ENCODE measurements around the gene TSPYL1. TPM values are rescaled to one million over a fixed set of nuclear protein-coding genes. Genes with fewer than 3 reads are reported as not detected.

Gene TSPYL1
- total and polyA plus RNA-seq, 2 experiments from 2014 or later: 24.9 to 66.1 TPM

DNA sequence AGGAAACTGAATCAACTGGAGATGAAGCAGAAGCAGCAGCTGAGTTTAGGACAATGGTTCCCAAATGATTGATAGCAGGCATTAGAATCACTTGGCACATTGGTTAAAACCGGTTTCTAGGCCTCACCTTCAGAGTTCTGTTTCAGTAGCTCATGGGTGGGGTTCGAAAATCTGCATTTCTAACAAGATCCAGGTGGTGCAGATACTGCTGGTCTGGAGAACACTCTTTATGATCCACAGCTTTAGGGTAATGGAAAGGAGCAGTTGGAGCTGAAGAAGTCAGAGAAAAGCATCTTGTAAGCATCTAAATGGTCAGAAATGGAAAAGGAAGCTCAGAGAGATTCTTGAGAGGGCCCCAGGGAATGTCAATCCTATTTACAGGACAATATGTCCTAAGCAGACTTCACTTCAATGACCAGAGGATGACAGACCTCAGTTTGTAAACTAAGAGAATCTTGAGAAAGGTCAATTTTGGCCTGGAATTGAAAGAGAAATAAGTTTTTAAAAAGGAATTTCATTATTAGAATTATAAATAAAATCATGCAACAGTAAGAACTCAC lies 8.5 kb downstream of the TSPYL1 start:
- H3K79me2 ChIP-seq (replicated peaks; ENCODE audit: insufficient read depth): peaks cover 20% of the 10 kb centered on the region
- H3F3A ChIP-seq (replicated peaks; ENCODE audit: low read depth): no peaks in the 10 kb centered on the region
- peak; percentile 52 for DNase-seq (ENCODE audit: low spot score)
- H3K4me2 ChIP-seq: peak overlapping the region; percentile 44
- Mint-ChIP-seq H3K9me3 (no peaks in the 10 kb centered on the region), H3K27me3 (ENCODE audit: insufficient read depth, low read depth, poor library complexity) (peaks cover 2% of the 10 kb centered on the region), H3K36me3 (ENCODE audit: low read depth) (peaks cover 9% of the 10 kb centered on the region; the same call in 2 of the 3 replicates), H3K4me1 (peaks cover 41% of the 10 kb centered on the region), H3K4me3 (peak overlapping the region; percentile 42), H3K27ac (peak overlapping the region; percentile 75)
- no peaks in the 10 kb centered on the region for H3K9me2 ChIP-seq (ENCODE audit: insufficient read depth)
- H3K27ac ChIP-seq (ENCODE audit: low read depth): peak overlapping the region; percentile 35; the same call in 1 of the 2 replicates
- peak; percentile 73 for ATAC-seq
- H2AFZ ChIP-seq: no peak overlapping the region
- H4K20me1 ChIP-seq (replicated peaks; ENCODE audit: insufficient read depth): no peaks in the 10 kb centered on the region; the same call in 1 of the 2 replicates
- TF ChIP-seq ZNF331 (CRISPR knock-in tag; IDR thresholded peaks at IDR 0.05; ENCODE audit: low read depth) (no peak), ZNF462 (CRISPR knock-in tag; IDR thresholded peaks at IDR 0.05) (peak; percentile 74; the same call in 1 of the 2 replicates)
- peak overlapping the region; percentile 12 for H3K4me3 ChIP-seq
- H3K27me3 ChIP-seq (ENCODE audit: insufficient read depth): no peaks in the 10 kb centered on the region
- peaks cover 34% of the 10 kb centered on the region for H3K4me1 ChIP-seq (ENCODE audit: insufficient read depth)
- no peaks in the 10 kb centered on the region for H3K36me3 ChIP-seq (ENCODE audit: insufficient read depth)

DNA sequence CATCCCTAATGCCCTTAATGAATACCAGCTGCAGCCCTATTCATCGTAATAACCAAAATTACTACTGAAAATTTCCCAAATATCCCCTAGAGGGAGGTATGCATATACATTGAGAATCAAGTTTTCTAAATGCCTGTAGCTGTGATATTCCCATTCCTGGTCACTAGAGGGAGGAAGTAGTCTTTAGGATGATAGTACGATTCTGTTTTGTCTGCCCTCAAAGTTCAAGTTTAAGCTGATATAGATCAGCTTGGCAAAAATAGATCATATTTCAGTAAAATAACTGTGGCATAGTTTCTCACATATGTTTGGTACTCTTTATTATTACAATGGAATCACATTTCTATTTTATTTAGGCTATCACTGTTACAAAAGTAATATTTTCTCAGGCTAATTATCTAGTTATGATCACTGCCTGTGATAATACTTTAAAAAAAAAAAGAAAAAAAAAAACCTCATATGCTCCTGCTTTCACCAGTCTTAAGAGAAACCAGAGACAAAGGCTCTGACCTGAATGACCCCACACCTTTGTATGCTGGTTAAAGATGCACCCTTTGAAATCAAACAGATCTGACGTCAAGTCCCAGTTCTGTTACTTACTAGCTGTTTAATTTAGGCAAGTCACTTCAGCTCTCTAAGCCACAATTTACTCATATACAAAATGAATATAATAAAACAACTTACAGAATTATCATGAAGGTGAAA lies 11.0 kb downstream of the TSPYL1 start:
- Mint-ChIP-seq H3K27me3 (ENCODE audit: insufficient read depth, low read depth, poor library complexity) (no peaks in the 10 kb centered on the region), H3K4me1 (peaks cover 35% of the 10 kb centered on the region), H3K36me3 (ENCODE audit: low read depth) (peaks cover 8% of the 10 kb centered on the region; the same call in 1 of the 3 replicates), H3K27ac (no peak overlapping the region), H3K9me3 (no peaks in the 10 kb centered on the region), H3K4me3 (no peak overlapping the region)
- Histone ChIP-seq H4K20me1 (replicated peaks; ENCODE audit: insufficient read depth) (no peaks in the 10 kb centered on the region), H2AFZ (no peak overlapping the region), H3K4me1 (ENCODE audit: insufficient read depth) (peaks cover 28% of the 10 kb centered on the region), H3K9me2 (ENCODE audit: insufficient read depth) (no peaks in the 10 kb centered on the region), H3F3A (replicated peaks; ENCODE audit: low read depth) (no peaks in the 10 kb centered on the region), H3K4me3 (no peak overlapping the region), H3K27me3 (ENCODE audit: insufficient read depth) (no peaks in the 10 kb centered on the region), H3K36me3 (ENCODE audit: insufficient read depth) (no peaks in the 10 kb centered on the region), H3K27ac (ENCODE audit: low read depth) (no peak overlapping the region), H3K4me2 (no peak overlapping the region), H3K79me2 (replicated peaks; ENCODE audit: insufficient read depth) (no peaks in the 10 kb centered on the region)
- ATAC-seq (peak; percentile 74), DNase-seq (ENCODE audit: low spot score) (peak; percentile 85)
- TF ChIP-seq, protein P1, sequence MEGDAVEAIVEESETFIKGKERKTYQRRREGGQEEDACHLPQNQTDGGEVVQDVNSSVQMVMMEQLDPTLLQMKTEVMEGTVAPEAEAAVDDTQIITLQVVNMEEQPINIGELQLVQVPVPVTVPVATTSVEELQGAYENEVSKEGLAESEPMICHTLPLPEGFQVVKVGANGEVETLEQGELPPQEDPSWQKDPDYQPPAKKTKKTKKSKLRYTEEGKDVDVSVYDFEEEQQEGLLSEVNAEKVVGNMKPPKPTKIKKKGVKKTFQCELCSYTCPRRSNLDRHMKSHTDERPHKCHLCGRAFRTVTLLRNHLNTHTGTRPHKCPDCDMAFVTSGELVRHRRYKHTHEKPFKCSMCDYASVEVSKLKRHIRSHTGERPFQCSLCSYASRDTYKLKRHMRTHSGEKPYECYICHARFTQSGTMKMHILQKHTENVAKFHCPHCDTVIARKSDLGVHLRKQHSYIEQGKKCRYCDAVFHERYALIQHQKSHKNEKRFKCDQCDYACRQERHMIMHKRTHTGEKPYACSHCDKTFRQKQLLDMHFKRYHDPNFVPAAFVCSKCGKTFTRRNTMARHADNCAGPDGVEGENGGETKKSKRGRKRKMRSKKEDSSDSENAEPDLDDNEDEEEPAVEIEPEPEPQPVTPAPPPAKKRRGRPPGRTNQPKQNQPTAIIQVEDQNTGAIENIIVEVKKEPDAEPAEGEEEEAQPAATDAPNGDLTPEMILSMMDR (conservative IDR thresholded peaks at IDR 0.05; ENCODE audit: low read depth in 2 of 2): peak; percentile 90 to 98
- no peak for TF ChIP-seq EZH2 (IDR thresholded peaks at IDR 0.05; ENCODE audit: low read depth, unreplicated experiment)

Measured in GM23338 (cell line).